ENCODE results near the gene RTL3. TPM values are rescaled to one million over a fixed set of nuclear protein-coding genes. Genes with fewer than 3 reads are reported as not detected.

RTL3 gene
- total and polyA plus RNA-seq, 2 experiments from 2014 or later, result not detected

GRCh38 chrX:78693536-78693935, 34.4 kb upstream of the RTL3 start:
- Mint-ChIP-seq H3K9me3 (no peaks in the 10 kb centered on the region), H3K27me3 (ENCODE audit: insufficient read depth, low read depth, poor library complexity) (no peaks in the 10 kb centered on the region), H3K27ac (no peak overlapping the region), H3K36me3 (ENCODE audit: low read depth) (no peaks in the 10 kb centered on the region), H3K4me1 (no peaks in the 10 kb centered on the region), H3K4me3 (no peak overlapping the region)
- no peak for DNase-seq (ENCODE audit: low spot score)
- no peaks in the 10 kb centered on the region for H3K9me2 ChIP-seq (ENCODE audit: insufficient read depth)
- no peak overlapping the region for H3K27ac ChIP-seq (ENCODE audit: low read depth)
- H3K79me2 ChIP-seq (replicated peaks; ENCODE audit: insufficient read depth), result no peaks in the 10 kb centered on the region
- H2AFZ ChIP-seq, result no peak overlapping the region
- no peaks in the 10 kb centered on the region for H3K4me1 ChIP-seq (ENCODE audit: insufficient read depth)
- H3K27me3 ChIP-seq (ENCODE audit: insufficient read depth), result no peaks in the 10 kb centered on the region
- no peaks in the 10 kb centered on the region for H3K36me3 ChIP-seq (ENCODE audit: insufficient read depth)
- no peak for ATAC-seq
- H3K4me3 ChIP-seq, result no peak overlapping the region
- no peaks in the 10 kb centered on the region for H3F3A ChIP-seq (replicated peaks; ENCODE audit: low read depth)
- H3K4me2 ChIP-seq, result no peak overlapping the region
- TF ChIP-seq ZNF114 (CRISPR knock-in tag; IDR thresholded peaks at IDR 0.05) (no peak), STAT1 (IDR thresholded peaks at IDR 0.05; ENCODE audit: unreplicated experiment) (no peak), NANOG (IDR thresholded peaks at IDR 0.05; ENCODE audit: borderline replicate concordance) (no peak), JUNB (IDR thresholded peaks at IDR 0.05; ENCODE audit: unreplicated experiment) (no peak), EZH2phosphoT487 (IDR thresholded peaks at IDR 0.05; ENCODE audit: unreplicated experiment) (no peak), EZH2 (IDR thresholded peaks at IDR 0.05; ENCODE audit: low read depth, unreplicated experiment) (no peak), CREB1 (CRISPR knock-in tag; IDR thresholded peaks at IDR 0.05; ENCODE audit: low read depth) (no peak)
- H4K20me1 ChIP-seq (replicated peaks; ENCODE audit: insufficient read depth), result no peaks in the 10 kb centered on the region

DNA sequence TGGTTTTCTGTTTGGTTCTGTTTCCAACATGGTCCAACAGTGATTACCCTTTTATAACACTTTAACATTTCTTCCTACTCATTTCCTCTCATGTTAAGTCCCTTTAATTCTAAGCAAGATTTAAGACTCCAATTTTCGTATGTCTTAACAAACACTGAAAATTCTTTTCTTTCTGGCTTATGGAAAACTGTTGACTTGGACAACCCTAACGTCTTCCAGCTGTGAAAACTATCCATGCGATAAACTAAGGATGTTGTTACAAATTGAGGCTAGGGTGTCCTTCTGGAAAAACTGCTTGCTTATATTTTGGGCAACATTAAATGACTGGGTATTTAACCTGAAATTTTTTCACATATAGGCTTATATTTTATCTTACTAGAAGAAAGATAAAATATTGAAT, 33.9 kb upstream of the RTL3 start:
- Mint-ChIP-seq H3K4me3 (no peak overlapping the region), H3K9me3 (no peaks in the 10 kb centered on the region), H3K27me3 (ENCODE audit: insufficient read depth, low read depth, poor library complexity) (no peaks in the 10 kb centered on the region), H3K4me1 (no peaks in the 10 kb centered on the region), H3K36me3 (ENCODE audit: low read depth) (no peaks in the 10 kb centered on the region), H3K27ac (no peak overlapping the region)
- Histone ChIP-seq H2AFZ (no peak overlapping the region), H3K27ac (ENCODE audit: low read depth) (no peak overlapping the region), H3K79me2 (replicated peaks; ENCODE audit: insufficient read depth) (no peaks in the 10 kb centered on the region), H3K4me3 (no peak overlapping the region), H3K9me2 (ENCODE audit: insufficient read depth) (no peaks in the 10 kb centered on the region), H4K20me1 (replicated peaks; ENCODE audit: insufficient read depth) (no peaks in the 10 kb centered on the region), H3K36me3 (ENCODE audit: insufficient read depth) (no peaks in the 10 kb centered on the region), H3K4me2 (no peak overlapping the region), H3K27me3 (ENCODE audit: insufficient read depth) (no peaks in the 10 kb centered on the region), H3F3A (replicated peaks; ENCODE audit: low read depth) (no peaks in the 10 kb centered on the region), H3K4me1 (ENCODE audit: insufficient read depth) (no peaks in the 10 kb centered on the region)
- no peak for DNase-seq (ENCODE audit: low spot score)
- ATAC-seq, result no peak
- TF ChIP-seq CTCF (conservative IDR thresholded peaks at IDR 0.05; ENCODE audit: low read depth in 2 of 2) (no peak), EZH2 (IDR thresholded peaks at IDR 0.05; ENCODE audit: low read depth, unreplicated experiment) (no peak), ZNF114 (CRISPR knock-in tag; IDR thresholded peaks at IDR 0.05) (no peak), NANOG (IDR thresholded peaks at IDR 0.05; ENCODE audit: borderline replicate concordance) (no peak), JUNB (IDR thresholded peaks at IDR 0.05; ENCODE audit: unreplicated experiment) (no peak), STAT1 (IDR thresholded peaks at IDR 0.05; ENCODE audit: unreplicated experiment) (no peak), POLR2AphosphoS5 (IDR thresholded peaks at IDR 0.05; ENCODE audit: low read depth) (no peak), CREB1 (CRISPR knock-in tag; IDR thresholded peaks at IDR 0.05; ENCODE audit: low read depth) (no peak), EZH2phosphoT487 (IDR thresholded peaks at IDR 0.05; ENCODE audit: unreplicated experiment) (no peak)
- TF ChIP-seq, protein P1, sequence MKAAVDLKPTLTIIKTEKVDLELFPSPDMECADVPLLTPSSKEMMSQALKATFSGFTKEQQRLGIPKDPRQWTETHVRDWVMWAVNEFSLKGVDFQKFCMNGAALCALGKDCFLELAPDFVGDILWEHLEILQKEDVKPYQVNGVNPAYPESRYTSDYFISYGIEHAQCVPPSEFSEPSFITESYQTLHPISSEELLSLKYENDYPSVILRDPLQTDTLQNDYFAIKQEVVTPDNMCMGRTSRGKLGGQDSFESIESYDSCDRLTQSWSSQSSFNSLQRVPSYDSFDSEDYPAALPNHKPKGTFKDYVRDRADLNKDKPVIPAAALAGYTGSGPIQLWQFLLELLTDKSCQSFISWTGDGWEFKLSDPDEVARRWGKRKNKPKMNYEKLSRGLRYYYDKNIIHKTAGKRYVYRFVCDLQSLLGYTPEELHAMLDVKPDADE (IDR thresholded peaks at IDR 0.05), result no peak
- TF ChIP-seq, protein P2, sequence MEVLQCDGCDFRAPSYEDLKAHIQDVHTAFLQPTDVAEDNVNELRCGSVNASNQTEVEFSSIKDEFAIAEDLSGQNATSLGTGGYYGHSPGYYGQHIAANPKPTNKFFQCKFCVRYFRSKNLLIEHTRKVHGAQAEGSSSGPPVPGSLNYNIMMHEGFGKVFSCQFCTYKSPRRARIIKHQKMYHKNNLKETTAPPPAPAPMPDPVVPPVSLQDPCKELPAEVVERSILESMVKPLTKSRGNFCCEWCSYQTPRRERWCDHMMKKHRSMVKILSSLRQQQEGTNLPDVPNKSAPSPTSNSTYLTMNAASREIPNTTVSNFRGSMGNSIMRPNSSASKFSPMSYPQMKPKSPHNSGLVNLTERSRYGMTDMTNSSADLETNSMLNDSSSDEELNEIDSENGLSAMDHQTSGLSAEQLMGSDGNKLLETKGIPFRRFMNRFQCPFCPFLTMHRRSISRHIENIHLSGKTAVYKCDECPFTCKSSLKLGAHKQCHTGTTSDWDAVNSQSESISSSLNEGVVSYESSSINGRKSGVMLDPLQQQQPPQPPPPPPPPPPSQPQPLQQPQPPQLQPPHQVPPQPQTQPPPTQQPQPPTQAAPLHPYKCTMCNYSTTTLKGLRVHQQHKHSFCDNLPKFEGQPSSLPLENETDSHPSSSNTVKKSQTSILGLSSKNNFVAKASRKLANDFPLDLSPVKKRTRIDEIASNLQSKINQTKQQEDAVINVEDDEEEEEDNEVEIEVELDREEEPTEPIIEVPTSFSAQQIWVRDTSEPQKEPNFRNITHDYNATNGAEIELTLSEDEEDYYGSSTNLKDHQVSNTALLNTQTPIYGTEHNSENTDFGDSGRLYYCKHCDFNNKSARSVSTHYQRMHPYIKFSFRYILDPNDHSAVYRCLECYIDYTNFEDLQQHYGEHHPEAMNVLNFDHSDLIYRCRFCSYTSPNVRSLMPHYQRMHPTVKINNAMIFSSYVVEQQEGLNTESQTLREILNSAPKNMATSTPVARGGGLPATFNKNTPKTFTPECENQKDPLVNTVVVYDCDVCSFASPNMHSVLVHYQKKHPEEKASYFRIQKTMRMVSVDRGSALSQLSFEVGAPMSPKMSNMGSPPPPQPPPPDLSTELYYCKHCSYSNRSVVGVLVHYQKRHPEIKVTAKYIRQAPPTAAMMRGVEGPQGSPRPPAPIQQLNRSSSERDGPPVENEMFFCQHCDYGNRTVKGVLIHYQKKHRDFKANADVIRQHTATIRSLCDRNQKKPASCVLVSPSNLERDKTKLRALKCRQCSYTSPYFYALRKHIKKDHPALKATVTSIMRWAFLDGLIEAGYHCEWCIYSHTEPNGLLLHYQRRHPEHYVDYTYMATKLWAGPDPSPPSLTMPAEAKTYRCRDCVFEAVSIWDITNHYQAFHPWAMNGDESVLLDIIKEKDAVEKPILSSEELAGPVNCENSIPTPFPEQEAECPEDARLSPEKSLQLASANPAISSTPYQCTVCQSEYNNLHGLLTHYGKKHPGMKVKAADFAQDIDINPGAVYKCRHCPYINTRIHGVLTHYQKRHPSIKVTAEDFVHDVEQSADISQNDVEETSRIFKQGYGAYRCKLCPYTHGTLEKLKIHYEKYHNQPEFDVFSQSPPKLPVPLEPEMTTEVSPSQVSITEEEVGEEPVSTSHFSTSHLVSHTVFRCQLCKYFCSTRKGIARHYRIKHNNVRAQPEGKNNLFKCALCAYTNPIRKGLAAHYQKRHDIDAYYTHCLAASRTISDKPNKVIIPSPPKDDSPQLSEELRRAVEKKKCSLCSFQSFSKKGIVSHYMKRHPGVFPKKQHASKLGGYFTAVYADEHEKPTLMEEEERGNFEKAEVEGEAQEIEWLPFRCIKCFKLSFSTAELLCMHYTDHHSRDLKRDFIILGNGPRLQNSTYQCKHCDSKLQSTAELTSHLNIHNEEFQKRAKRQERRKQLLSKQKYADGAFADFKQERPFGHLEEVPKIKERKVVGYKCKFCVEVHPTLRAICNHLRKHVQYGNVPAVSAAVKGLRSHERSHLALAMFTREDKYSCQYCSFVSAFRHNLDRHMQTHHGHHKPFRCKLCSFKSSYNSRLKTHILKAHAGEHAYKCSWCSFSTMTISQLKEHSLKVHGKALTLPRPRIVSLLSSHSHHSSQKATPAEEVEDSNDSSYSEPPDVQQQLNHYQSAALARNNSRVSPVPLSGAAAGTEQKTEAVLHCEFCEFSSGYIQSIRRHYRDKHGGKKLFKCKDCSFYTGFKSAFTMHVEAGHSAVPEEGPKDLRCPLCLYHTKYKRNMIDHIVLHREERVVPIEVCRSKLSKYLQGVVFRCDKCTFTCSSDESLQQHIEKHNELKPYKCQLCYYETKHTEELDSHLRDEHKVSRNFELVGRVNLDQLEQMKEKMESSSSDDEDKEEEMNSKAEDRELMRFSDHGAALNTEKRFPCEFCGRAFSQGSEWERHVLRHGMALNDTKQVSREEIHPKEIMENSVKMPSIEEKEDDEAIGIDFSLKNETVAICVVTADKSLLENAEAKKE (CRISPR knock-in tag; IDR thresholded peaks at IDR 0.05), result no peak

Measured in GM23338 (cell line).